NCI-H524 (cell line): Measurements from ENCODE around the gene LRRN4CL.

Experiments
- DNase-seq, 2 experiments: peaks; one replicate each; lab custom pipeline; 2025; lab: John Stamatoyannopoulos, UW

The LRRN4CL gene

GRCh38 chr11:62646825-62647608 is 42.3 kb downstream of the LRRN4CL start:
- DNase-seq, result no peak

- DNase-seq, result peak; percentile 92 to 96
Observed at GRCh38 chr11:62645946-62646824, 43.1 kb downstream of the LRRN4CL start, which contains the start of gene GANAB. TSS of gene GANAB (minus strand) at chr11:62646613. CDS start at chr11:62646599, 14 bp downstream.

GRCh38 chr11:62645671-62645945 is 43.7 kb downstream of the LRRN4CL start:
- DNase-seq, result no peak

- no peak for DNase-seq
Observed at GRCh38 chr11:62644220-62644619, 45.1 kb downstream of the LRRN4CL start.
